HepG2 (cell line): ENCODE data around the gene DBN1. TPM values are rescaled to one million over a fixed set of nuclear protein-coding genes. Genes with fewer than 3 reads are reported as not detected.

Experiments used
- ATAC-seq: fragments of 200-7000 bp; cut with Tn5 transposase; 3 replicates; pipeline ENCODE4 v1.9.1; 2020; ENCODE audit warnings: mild to moderate bottlenecking, moderate library complexity
- BruUV-seq: library from RNA; stranded (reverse); fragments of 400-500 nt; replicated peaks from 2 replicates; lab custom pipeline; 2021; lab: Mats Ljungman, UMichigan
- CTCF ChIA-PET: fragments of 300-600 bp; formaldehyde crosslinking; extraction: SDS; loops from one replicate; lab custom pipeline; 2021; ENCODE audit warnings: low total read pairs, inconsistent platforms, low intra/inter-chr PET ratio; lab: Yijun Ruan, JAX
- POLR2A ChIA-PET: fragments of 350-600 bp; sonication (Branson Sonifier 250); formaldehyde crosslinking; loops from one replicate; lab custom pipeline; 2020; ENCODE audit warnings: antibody characterized with exemption, inconsistent platforms; lab: Yijun Ruan, JAX
- DNase-seq: peaks from one replicate; pipeline ENCODE4 v3.0.0-alpha.2; 2015; ENCODE audit warnings: low spot score
- FAIRE-seq: peaks from 3 replicates; lab custom pipeline; 2011; peaks lifted over from hg19 to GRCh38; lab: Jason Lieb, UNC
- H2AFZ ChIP-seq: one replicate; pipeline ENCODE4 v1.6.1; 2011; ENCODE audit warnings: low read length, inconsistent platforms
- H3K27ac ChIP-seq: fragments of 300-600 bp; 3 replicates; pipeline ENCODE4 v1.8.0; 2011; ENCODE audit warnings: mixed run types, mild to moderate bottlenecking, mixed read lengths, low read length, inconsistent platforms; ENCODE audit not compliant: insufficient read depth; ENCODE audit errors: extremely low read length
- H3K27me3 ChIP-seq, 2 experiments: fragments of 200-600 bp in 1 of 2; 2 replicates in 1 of 2; 3 replicates in 1 of 2; pipeline versions ENCODE4 v1.6.0 to v1.8.0; 2011; ENCODE audit warnings: low read length in 2 of 2, mild to moderate bottlenecking in 2 of 2, moderate library complexity in 2 of 2, inconsistent platforms in 1 of 2; ENCODE audit not compliant: insufficient read depth in 2 of 2, control insufficient read depth in 1 of 2
- H3K36me3 ChIP-seq, 2 experiments: fragments of 200-600 bp in 1 of 2; replicated peaks in 1 of 2; 2 replicates in 1 of 2; 3 replicates in 1 of 2; pipeline versions ENCODE4 v1.5.1 to v1.8.0; 2011; ENCODE audit warnings: low read length in 2 of 2, inconsistent platforms in 1 of 2; ENCODE audit not compliant: insufficient read depth in 2 of 2, control insufficient read depth in 1 of 2
- H3K4me1 ChIP-seq: 2 replicates; pipeline ENCODE4 v1.5.1; 2012; ENCODE audit warnings: low read length, inconsistent platforms; ENCODE audit not compliant: insufficient read depth
- H3K4me2 ChIP-seq: 2 replicates; pipeline ENCODE4 v1.6.0; 2011; ENCODE audit warnings: low read depth, low read length, inconsistent platforms
- H3K4me3 ChIP-seq, 3 experiments: fragments of 200-600 bp in 1 of 3; sonication (generic), shearing (Covaris generic) in 1 of 3; replicated peaks in 1 of 3; 2 replicates each; pipeline ENCODE4 v1.5.1; 2011 to 2016; ENCODE audit warnings: low read length in 3 of 3, inconsistent platforms in 2 of 3, low read depth in 2 of 3, mild to moderate bottlenecking in 2 of 3, control low read depth in 1 of 3, mixed read lengths in 1 of 3; ENCODE audit not compliant: insufficient read depth in 1 of 3
- H3K79me2 ChIP-seq: one replicate; pipeline ENCODE4 v1.6.1; 2011; ENCODE audit warnings: low read length, inconsistent platforms; ENCODE audit not compliant: insufficient read depth
- H3K9ac ChIP-seq: 2 replicates; pipeline ENCODE4 v1.6.0; 2011; ENCODE audit warnings: mild to moderate bottlenecking, low read depth, low read length, inconsistent platforms; ENCODE audit not compliant: insufficient read depth
- H3K9me3 ChIP-seq: 2 replicates; pipeline ENCODE4 v1.5.1; 2012; ENCODE audit warnings: mild to moderate bottlenecking, low read length
- H4K20me1 ChIP-seq: 2 replicates; pipeline ENCODE4 v1.6.0; 2011; ENCODE audit warnings: inconsistent platforms, mild to moderate bottlenecking, low read length, moderate library complexity; ENCODE audit not compliant: insufficient read depth
- ATRX ChIP-seq: sonication (generic); formaldehyde crosslinking; IDR thresholded peaks from 2 replicates; pipeline ENCODE4 v1.4.0; 2020; ENCODE audit warnings: missing genetic modification reagents, borderline replicate concordance
- MAFG ChIP-seq: sonication (generic); formaldehyde crosslinking; IDR thresholded peaks from 2 replicates; pipeline ENCODE4 v1.5.1; 2020; ENCODE audit warnings: mild to moderate bottlenecking, missing genetic modification reagents
- MTF2 ChIP-seq: sonication (generic); formaldehyde crosslinking; IDR thresholded peaks from 2 replicates; pipeline ENCODE4 v1.5.0; 2020; ENCODE audit warnings: missing genetic modification reagents, borderline replicate concordance
- NBN ChIP-seq: fragments of 450-650 bp; conservative IDR thresholded peaks from 2 replicates; pipeline ENCODE4 v1.6.1; 2017
- NFATC3 ChIP-seq: sonication (generic); formaldehyde crosslinking; IDR thresholded peaks from 2 replicates; pipeline ENCODE4 v1.5.1; 2020; ENCODE audit warnings: mild to moderate bottlenecking, missing genetic modification reagents
- PHF5A ChIP-seq: IDR thresholded peaks from one replicate; pipeline ENCODE4 v1.6.1; 2018; ENCODE audit warnings: low read depth, missing genetic modification reagents; ENCODE audit not compliant: unreplicated experiment
- PPARG ChIP-seq: conservative IDR thresholded peaks from 2 replicates; pipeline ENCODE4 v1.6.1; 2016; ENCODE audit warnings: missing biosample characterization, missing genetic modification reagents
- PREB ChIP-seq: sonication (generic); formaldehyde crosslinking; IDR thresholded peaks from 2 replicates; pipeline ENCODE4 v1.4.0; 2020; ENCODE audit warnings: missing genetic modification reagents
- SOX6 ChIP-seq, 2 experiments: fragments of 450-650 bp in 1 of 2; sonication (generic) in 1 of 2; formaldehyde crosslinking in 1 of 2; IDR thresholded peaks; 2 replicates each; pipeline versions ENCODE4 v1.4.0 to v1.6.1; 2017 to 2020; ENCODE audit warnings: antibody characterized with exemption in 1 of 2, mild to moderate bottlenecking in 1 of 2, missing genetic modification reagents in 1 of 2
- ZKSCAN8 ChIP-seq: IDR thresholded peaks from 2 replicates; pipeline ENCODE4 v1.6.1; 2016; ENCODE audit warnings: borderline replicate concordance, missing genetic modification reagents, missing compliant biosample characterization
- ZNF20 ChIP-seq: sonication (generic); formaldehyde crosslinking; IDR thresholded peaks from 2 replicates; pipeline ENCODE4 v1.4.0; 2020; ENCODE audit warnings: mild to moderate bottlenecking, moderate library complexity, missing genetic modification reagents
- ZNF24 ChIP-seq: fragments of 450-650 bp; IDR thresholded peaks from 2 replicates; pipeline ENCODE4 v1.6.1; 2017; ENCODE audit warnings: antibody characterized with exemption, mild to moderate bottlenecking
- ZNF432 ChIP-seq: sonication (generic); formaldehyde crosslinking; IDR thresholded peaks from 2 replicates; pipeline ENCODE4 v1.5.0; 2020; ENCODE audit warnings: missing genetic modification reagents, mild to moderate bottlenecking, borderline replicate concordance
- ZNF484 ChIP-seq: sonication (generic); formaldehyde crosslinking; IDR thresholded peaks from 2 replicates; pipeline ENCODE4 v1.5.1; 2020; ENCODE audit warnings: mild to moderate bottlenecking, low read depth, missing genetic modification reagents, borderline replicate concordance
- WGBS: methylation state at CpG from one replicate; pipeline ENCODE4 v1.1.6; 2017; ENCODE audit warnings: low lambda C conversion rate; 5-methylcytosine and 5-hydroxymethylcytosine counted together
- in situ Hi-C: cut with HindIII; loops from 2 replicates; pipeline ENCODE4 v1.10.0; 2017; ENCODE audit warnings: low pct_unique_long_range_greater_than_20kb; ENCODE audit not compliant: extremely low pct_ligation_motif_present
- intact Hi-C: fragments of 100-400 bp; cut with micrococcal nuclease; formaldehyde crosslinking; loops from one replicate; pipeline ENCODE4 v1.10.0; 2022; ENCODE audit not compliant: unreplicated experiment
- polyA plus RNA-seq, 8 experiments: library from polyadenylated mRNA; depleted of rRNA in 3 of 8; stranded (reverse) in 7 of 8; unstranded in 1 of 8; fragments of >200 nt; fragmentation: Illumina TruSeq in 4 of 8; extraction: Trizol in 4 of 8; gene quantifications; 2 replicates each; pipeline versions ENCODE4 v1.2.1 to v1.2.3, GENCODE V29; 2011 to 2016; ENCODE audit warnings: low read depth in 4 of 8, missing spikeins in 1 of 8, mixed read lengths in 1 of 8; ENCODE audit not compliant: insufficient read depth in 1 of 8
- total RNA-seq, 5 experiments: library from RNA; depleted of rRNA; stranded (reverse); fragments of >200 nt; fragmentation: Illumina TruSeq; extraction: Trizol; gene quantifications; 2 replicates each; pipeline ENCODE4 v1.2.3, GENCODE V29; 2016; ENCODE audit warnings: low read depth in 1 of 5
- TF ChIP-seq, protein P1 (sequence below): sonication (generic); formaldehyde crosslinking; IDR thresholded peaks from 2 replicates; pipeline ENCODE4 v1.5.0; 2020; ENCODE audit warnings: mild to moderate bottlenecking, missing genetic modification reagents
- TF ChIP-seq, protein P2 (sequence below): sonication (generic); formaldehyde crosslinking; IDR thresholded peaks from 2 replicates; pipeline ENCODE4 v1.8.0; 2022; ENCODE audit warnings: missing genetic modification reagents, low read depth, mild to moderate bottlenecking, borderline replicate concordance
- TF ChIP-seq, protein P3 (sequence below): IDR thresholded peaks from 2 replicates; pipeline ENCODE4 v1.6.1; 2016; ENCODE audit warnings: missing compliant biosample characterization, missing genetic modification reagents, borderline replicate concordance
- TF ChIP-seq, protein P4 (sequence below): sonication (generic); formaldehyde crosslinking; IDR thresholded peaks from 2 replicates; pipeline ENCODE4 v1.8.1; 2023; ENCODE audit warnings: mild to moderate bottlenecking, moderate library complexity, missing genetic modification reagents

The DBN1 gene
- total and polyA plus RNA-seq, 2 of the 13 experiments (the other 11 are each of a cell fraction or from before 2014, with no cell fraction given), result 27.0 to 37.3 TPM

DNA sequence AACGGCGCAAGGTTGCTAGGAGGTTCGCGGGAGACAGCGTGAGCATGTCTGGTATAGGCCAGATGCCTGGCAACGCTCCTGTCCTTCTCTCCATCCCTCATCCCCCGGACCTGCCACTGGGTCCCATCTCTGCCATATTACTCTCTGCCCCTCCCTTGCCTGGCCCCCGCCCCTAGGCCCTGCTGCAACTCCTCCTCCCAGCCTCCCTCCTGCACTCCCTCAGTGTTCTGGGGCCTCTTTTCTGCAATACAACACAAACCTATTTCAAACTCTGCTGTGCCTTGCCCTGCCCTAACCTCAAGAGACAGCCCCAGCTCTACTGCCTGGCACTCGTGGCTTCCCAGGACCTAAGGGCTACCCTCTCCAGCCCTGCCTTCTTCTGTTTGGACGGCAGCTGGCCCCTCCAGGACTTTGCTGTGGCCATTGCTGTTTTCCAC is 8.9 kb upstream of the DBN1 start (continued):
- TF ChIP-seq PHF5A (CRISPR knock-in tag) (no peak), NFATC3 (CRISPR knock-in tag) (no peak)

DNA sequence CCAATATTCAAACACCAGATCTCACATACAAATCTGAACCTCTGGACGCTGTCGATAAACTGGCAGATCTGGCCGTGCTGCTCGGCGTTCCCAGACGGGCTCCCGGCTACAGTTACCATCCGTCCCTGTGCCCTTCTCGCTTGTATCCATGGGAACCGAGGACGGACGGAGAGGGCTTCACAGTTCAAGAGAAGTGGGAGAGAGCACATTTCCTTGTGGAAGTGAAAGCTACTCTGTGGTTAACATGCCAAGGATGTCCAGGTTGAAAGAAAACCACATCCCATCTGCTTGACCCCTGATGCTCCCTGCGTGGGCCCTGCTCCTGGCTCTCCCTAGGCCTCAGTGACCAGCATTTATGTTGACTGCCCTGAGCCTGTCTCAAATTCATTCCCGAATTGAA is 6.3 kb upstream of the DBN1 start:
- Histone ChIP-seq H3K4me2 (no peak overlapping the region), H3K9ac (no peak overlapping the region), H3K9me3 (no peaks in the 10 kb centered on the region), H4K20me1 (no peaks in the 10 kb centered on the region), H2AFZ (no peak overlapping the region), H3K4me3 (no peak overlapping the region), H3K27me3 (no peaks in the 10 kb centered on the region), H3K27ac (no peak overlapping the region), H3K79me2 (no peaks in the 10 kb centered on the region), H3K36me3 (no peaks in the 10 kb centered on the region), H3K4me1 (peaks cover 47% of the 10 kb centered on the region)
- in situ Hi-C loops, result no loop called here
- ChIA-PET CTCF (no interaction called here), POLR2A (interaction anchor here (4.9 kb wide), 1 partner anchor 17 kb away, joined by 42 read pairs; the partner anchor contains the start of gene PDLIM7)
- BruUV-seq, result no TSS peak
- ATAC-seq (no peak), FAIRE-seq (no peak), DNase-seq (no peak)
- intact Hi-C loops, result no loop called here
- WGBS, result 80% methylated on average over 14 of the region's 14 CpGs
- no peak for TF ChIP-seq ZNF24
- no peak for TF ChIP-seq ZNF20
- no peak for TF ChIP-seq PREB (CRISPR knock-in tag)
- TF ChIP-seq SOX6 (IDR thresholded peaks at IDR 0.05), result no peak
- no peak for TF ChIP-seq SOX6 (CRISPR knock-in tag; IDR thresholded peaks at IDR 0.05)
- TF ChIP-seq ATRX (CRISPR knock-in tag), result no peak
- no peak for TF ChIP-seq MTF2 (CRISPR knock-in tag)
- TF ChIP-seq ZNF432 (CRISPR knock-in tag), result no peak
- TF ChIP-seq, protein P1, sequence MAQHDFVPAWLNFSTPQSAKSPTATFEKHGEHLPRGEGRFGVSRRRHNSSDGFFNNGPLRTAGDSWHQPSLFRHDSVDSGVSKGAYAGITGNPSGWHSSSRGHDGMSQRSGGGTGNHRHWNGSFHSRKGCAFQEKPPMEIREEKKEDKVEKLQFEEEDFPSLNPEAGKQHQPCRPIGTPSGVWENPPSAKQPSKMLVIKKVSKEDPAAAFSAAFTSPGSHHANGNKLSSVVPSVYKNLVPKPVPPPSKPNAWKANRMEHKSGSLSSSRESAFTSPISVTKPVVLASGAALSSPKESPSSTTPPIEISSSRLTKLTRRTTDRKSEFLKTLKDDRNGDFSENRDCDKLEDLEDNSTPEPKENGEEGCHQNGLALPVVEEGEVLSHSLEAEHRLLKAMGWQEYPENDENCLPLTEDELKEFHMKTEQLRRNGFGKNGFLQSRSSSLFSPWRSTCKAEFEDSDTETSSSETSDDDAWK (CRISPR knock-in tag), result no peak
- TF ChIP-seq, protein P2, sequence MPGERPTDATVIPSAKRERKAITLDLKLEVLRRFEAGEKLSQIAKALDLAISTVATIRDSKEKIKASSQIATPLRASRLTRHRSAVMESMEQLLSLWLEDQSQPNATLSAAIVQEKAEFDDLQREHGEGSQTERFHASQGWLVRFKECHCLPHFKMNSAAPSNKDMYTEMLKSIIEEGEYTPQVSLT, result no peak
- no peak for TF ChIP-seq PPARG (CRISPR knock-in tag)
- TF ChIP-seq ZKSCAN8 (CRISPR knock-in tag), result no peak
- no peak for TF ChIP-seq ZNF484 (CRISPR knock-in tag)
- TF ChIP-seq, protein P3, sequence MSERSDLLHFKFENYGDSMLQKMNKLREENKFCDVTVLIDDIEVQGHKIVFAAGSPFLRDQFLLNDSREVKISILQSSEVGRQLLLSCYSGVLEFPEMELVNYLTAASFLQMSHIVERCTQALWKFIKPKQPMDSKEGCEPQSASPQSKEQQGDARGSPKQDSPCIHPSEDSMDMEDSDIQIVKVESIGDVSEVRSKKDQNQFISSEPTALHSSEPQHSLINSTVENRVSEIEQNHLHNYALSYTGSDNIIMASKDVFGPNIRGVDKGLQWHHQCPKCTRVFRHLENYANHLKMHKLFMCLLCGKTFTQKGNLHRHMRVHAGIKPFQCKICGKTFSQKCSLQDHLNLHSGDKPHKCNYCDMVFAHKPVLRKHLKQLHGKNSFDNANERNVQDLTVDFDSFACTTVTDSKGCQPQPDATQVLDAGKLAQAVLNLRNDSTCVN (CRISPR knock-in tag), result no peak
- TF ChIP-seq, protein P4, sequence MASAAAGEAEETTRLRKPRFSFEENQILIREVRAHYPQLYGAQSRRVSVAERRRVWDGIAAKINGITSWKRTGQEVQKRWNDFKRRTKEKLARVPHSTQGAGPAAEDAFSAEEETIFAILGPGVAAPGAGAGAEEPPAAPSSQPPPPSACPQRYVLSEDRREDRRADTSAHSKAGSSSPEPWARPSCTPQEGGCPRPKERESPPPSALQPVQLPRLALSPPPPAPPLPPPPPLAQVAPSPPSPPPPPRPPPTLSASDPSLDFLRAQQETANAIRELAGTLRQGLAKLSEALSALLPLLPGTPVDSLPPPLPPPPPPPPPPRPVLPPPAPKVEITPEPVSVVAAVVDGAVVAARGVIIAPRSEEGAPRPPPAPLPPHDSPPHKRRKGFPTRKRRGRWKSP, result no peak
- no peak for TF ChIP-seq MAFG (CRISPR knock-in tag)
- TF ChIP-seq NBN, result no peak
